HEK293 (cell line): ENCODE data around the gene SUPT5H.

ENCODE experiments used
- BCL11A ChIP-seq: fragments of 450-650 bp; formaldehyde crosslinking; IDR thresholded peaks from 2 replicates; pipeline ENCODE4 v1.5.1; 2016; ENCODE audit warnings: low read depth, missing biosample characterization, missing genetic modification characterization
- EGR2 ChIP-seq: fragments of 450-650 bp; formaldehyde crosslinking; IDR thresholded peaks from 2 replicates; pipeline ENCODE4 v1.5.1; 2016; ENCODE audit warnings: low read depth, missing biosample characterization, missing genetic modification characterization
- GLI4 ChIP-seq: fragments of 450-650 bp; formaldehyde crosslinking; IDR thresholded peaks from 2 replicates; pipeline ENCODE4 v1.5.1; 2016; ENCODE audit warnings: missing biosample characterization, missing genetic modification characterization
- HOXA7 ChIP-seq: sonication (generic); formaldehyde crosslinking; IDR thresholded peaks from 2 replicates; pipeline ENCODE4 v1.8.1; 2022; ENCODE audit warnings: missing genetic modification reagents, borderline replicate concordance
- KLF16 ChIP-seq: fragments of 450-650 bp; formaldehyde crosslinking; IDR thresholded peaks from 2 replicates; pipeline ENCODE4 v1.5.1; 2017; ENCODE audit warnings: missing biosample characterization, missing genetic modification characterization
- PRDM1 ChIP-seq: fragments of 450-650 bp; formaldehyde crosslinking; IDR thresholded peaks from 2 replicates; pipeline ENCODE4; 2016; ENCODE audit warnings: missing biosample characterization, missing genetic modification characterization
- RBAK ChIP-seq: fragments of 450-650 bp; formaldehyde crosslinking; IDR thresholded peaks from 2 replicates; pipeline ENCODE4 v1.5.1; 2016; ENCODE audit warnings: missing biosample characterization, missing genetic modification characterization
- SCRT1 ChIP-seq: fragments of 450-650 bp; formaldehyde crosslinking; IDR thresholded peaks from 2 replicates; pipeline ENCODE4 v1.5.1; 2016; ENCODE audit warnings: missing biosample characterization, missing genetic modification characterization, borderline replicate concordance
- SETDB1 ChIP-seq: IDR thresholded peaks from one replicate; pipeline ENCODE4 v1.6.1; 2017; ENCODE audit warnings: mild to moderate bottlenecking, low read length, moderate library complexity, mixed read lengths; ENCODE audit not compliant: insufficient read length
- SP2 ChIP-seq: fragments of 450-650 bp; formaldehyde crosslinking; IDR thresholded peaks from 2 replicates; pipeline ENCODE4 v1.5.1; 2016; ENCODE audit warnings: missing biosample characterization, missing genetic modification characterization
- SP3 ChIP-seq: fragments of 450-650 bp; formaldehyde crosslinking; IDR thresholded peaks from 2 replicates; pipeline ENCODE4 v1.5.1; 2016; ENCODE audit warnings: missing biosample characterization, missing genetic modification characterization
- ZBTB21 ChIP-seq: fragments of 450-650 bp; formaldehyde crosslinking; IDR thresholded peaks from 2 replicates; pipeline ENCODE4 v1.5.1; 2017; ENCODE audit warnings: missing biosample characterization, missing genetic modification characterization
- ZFP37 ChIP-seq: fragments of 450-650 bp; formaldehyde crosslinking; IDR thresholded peaks from 2 replicates; pipeline ENCODE4 v1.5.1; 2016; ENCODE audit warnings: missing biosample characterization, missing genetic modification characterization
- ZFP41 ChIP-seq: fragments of 450-650 bp; formaldehyde crosslinking; IDR thresholded peaks from 2 replicates; pipeline ENCODE4 v1.5.1; 2016; ENCODE audit warnings: missing biosample characterization, missing genetic modification characterization, borderline replicate concordance
- ZNF121 ChIP-seq: fragments of 450-650 bp; formaldehyde crosslinking; IDR thresholded peaks from 2 replicates; pipeline ENCODE4 v1.5.1; 2016; ENCODE audit warnings: missing biosample characterization, missing genetic modification characterization
- ZNF155 ChIP-seq: fragments of 450-650 bp; formaldehyde crosslinking; IDR thresholded peaks from 2 replicates; pipeline ENCODE4 v1.5.1; 2016; ENCODE audit warnings: missing biosample characterization, missing genetic modification characterization
- ZNF202 ChIP-seq: fragments of 450-650 bp; formaldehyde crosslinking; IDR thresholded peaks from 2 replicates; pipeline ENCODE4 v1.5.1; 2016; ENCODE audit warnings: missing biosample characterization, missing genetic modification characterization, borderline replicate concordance
- ZNF211 ChIP-seq: fragments of 450-650 bp; formaldehyde crosslinking; IDR thresholded peaks from 2 replicates; pipeline ENCODE4 v1.5.1; 2016; ENCODE audit warnings: low read depth, missing biosample characterization, missing genetic modification characterization
- ZNF223 ChIP-seq: fragments of 450-650 bp; formaldehyde crosslinking; IDR thresholded peaks from 2 replicates; pipeline ENCODE4 v1.5.1; 2016; ENCODE audit warnings: missing biosample characterization, missing genetic modification characterization
- ZNF280C ChIP-seq: fragments of 450-650 bp; formaldehyde crosslinking; IDR thresholded peaks from 2 replicates; pipeline ENCODE4 v1.5.1; 2016; ENCODE audit warnings: missing biosample characterization, missing genetic modification characterization
- ZNF354C ChIP-seq: fragments of 450-650 bp; formaldehyde crosslinking; IDR thresholded peaks from 2 replicates; pipeline ENCODE4 v1.5.1; 2016; ENCODE audit warnings: missing biosample characterization, missing genetic modification characterization, low read depth, borderline replicate concordance
- ZNF391 ChIP-seq: fragments of 450-650 bp; formaldehyde crosslinking; IDR thresholded peaks from 2 replicates; pipeline ENCODE4 v1.5.1; 2016; ENCODE audit warnings: low read depth, missing biosample characterization, missing genetic modification characterization, borderline replicate concordance
- ZNF404 ChIP-seq: fragments of 450-650 bp; formaldehyde crosslinking; IDR thresholded peaks from 2 replicates; pipeline ENCODE4 v1.5.1; 2017; ENCODE audit warnings: missing biosample characterization, missing genetic modification characterization
- ZNF423 ChIP-seq: fragments of 450-650 bp; formaldehyde crosslinking; IDR thresholded peaks from 2 replicates; pipeline ENCODE4 v1.5.1; 2016; ENCODE audit warnings: missing biosample characterization, missing genetic modification characterization
- ZNF433 ChIP-seq: fragments of 450-650 bp; formaldehyde crosslinking; IDR thresholded peaks from 2 replicates; pipeline ENCODE4 v1.5.1; 2016; ENCODE audit warnings: missing biosample characterization, missing genetic modification characterization, low read depth
- ZNF473 ChIP-seq: fragments of 450-650 bp; formaldehyde crosslinking; IDR thresholded peaks from 2 replicates; pipeline ENCODE4 v1.5.1; 2017; ENCODE audit warnings: missing biosample characterization, missing genetic modification characterization
- ZNF629 ChIP-seq: fragments of 450-650 bp; formaldehyde crosslinking; IDR thresholded peaks from 2 replicates; pipeline ENCODE4 v1.5.1; 2017; ENCODE audit warnings: missing biosample characterization, missing genetic modification characterization
- ZNF660 ChIP-seq: fragments of 450-650 bp; IDR thresholded peaks from 2 replicates; pipeline ENCODE4 v1.5.1; 2018; ENCODE audit warnings: missing biosample characterization, mild to moderate bottlenecking, missing genetic modification characterization
- ZNF670 ChIP-seq: fragments of 450-650 bp; formaldehyde crosslinking; IDR thresholded peaks from 2 replicates; pipeline ENCODE4 v1.5.1; 2016; ENCODE audit warnings: missing biosample characterization, missing genetic modification characterization, low read depth
- ZNF692 ChIP-seq: fragments of 450-650 bp; formaldehyde crosslinking; IDR thresholded peaks from 2 replicates; pipeline ENCODE4 v1.5.1; 2016; ENCODE audit warnings: missing biosample characterization, missing genetic modification characterization
- ZNF830 ChIP-seq: fragments of 450-650 bp; IDR thresholded peaks from 2 replicates; pipeline ENCODE4 v1.5.0; 2018; ENCODE audit warnings: missing biosample characterization, missing genetic modification characterization, low read depth, mild to moderate bottlenecking, moderate library complexity
- ZNF837 ChIP-seq: fragments of 450-650 bp; formaldehyde crosslinking; IDR thresholded peaks from 2 replicates; pipeline ENCODE4 v1.5.1; 2016; ENCODE audit warnings: missing biosample characterization, missing genetic modification characterization
- TF ChIP-seq, protein P1 (sequence below): fragments of 450-650 bp; formaldehyde crosslinking; IDR thresholded peaks from 2 replicates; pipeline ENCODE4; 2016; ENCODE audit warnings: missing biosample characterization, missing genetic modification characterization
- TF ChIP-seq, protein P2 (sequence below): fragments of 450-650 bp; formaldehyde crosslinking; IDR thresholded peaks from 2 replicates; pipeline ENCODE4 v1.5.1; 2016; ENCODE audit warnings: missing biosample characterization, missing genetic modification characterization

SUPT5H gene

DNA sequence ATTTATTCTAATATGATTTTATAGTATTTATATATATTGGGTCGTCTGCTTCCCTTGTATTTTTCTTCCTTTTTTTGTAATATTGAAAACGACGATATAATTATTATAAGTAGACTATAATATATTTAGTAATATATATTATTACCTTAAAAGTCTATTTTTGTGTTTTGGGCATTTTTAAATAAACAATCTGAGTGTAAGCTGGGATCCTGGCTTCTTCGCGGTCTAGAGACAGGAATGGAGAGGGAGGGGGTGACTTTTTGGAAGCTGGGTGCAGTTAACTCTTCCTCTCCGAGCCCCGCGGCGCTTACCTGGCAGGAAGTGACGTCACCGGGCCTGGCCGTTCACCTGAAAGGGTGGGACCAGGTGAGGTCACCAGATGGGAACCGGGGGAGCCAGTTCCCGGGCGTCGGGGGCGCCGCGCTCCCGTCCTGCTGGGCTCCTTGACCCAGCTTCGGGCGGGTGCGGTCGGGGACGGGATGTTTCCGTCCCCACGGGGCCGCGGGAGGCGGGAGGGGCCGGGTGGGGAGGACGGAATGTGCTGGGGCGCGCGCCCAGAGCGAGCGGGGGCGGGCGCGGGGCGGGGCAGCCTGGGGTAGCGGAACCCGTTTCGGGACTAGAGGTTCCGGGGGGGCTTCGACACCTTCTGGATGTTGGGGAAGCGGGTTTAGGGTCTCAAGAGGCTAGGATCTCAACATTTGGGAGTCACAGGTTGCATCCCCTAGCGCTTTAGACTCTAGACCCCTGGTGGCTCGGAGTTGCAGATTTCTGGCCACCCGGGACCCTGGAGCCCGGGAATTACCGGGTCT lies 36.0 kb upstream of the SUPT5H start (continued):
- TF ChIP-seq SCRT1 (tag by site-specific recombination) (no peak), ZNF433 (tag by site-specific recombination) (no peak), ZFP41 (tag by site-specific recombination) (no peak), ZNF121 (0 out of 2 replicates have a peak, but pooled peaks have one; percentile 13), ZNF155 (no peak), KLF16 (tag by site-specific recombination) (peak; percentile 85), ZNF830 (tag by site-specific recombination) (no peak), GLI4 (no peak), ZNF280C (tag by site-specific recombination) (no peak), ZNF223 (tag by site-specific recombination) (no peak), ZNF211 (tag by site-specific recombination) (no peak), ZNF670 (no peak), SP3 (tag by site-specific recombination) (peak; percentile 79), RBAK (tag by site-specific recombination) (no peak), HOXA7 (no peak), ZNF629 (tag by site-specific recombination) (peak; percentile 94), PRDM1 (tag by site-specific recombination) (peak; percentile 45), ZNF404 (tag by site-specific recombination) (no peak), ZNF202 (tag by site-specific recombination) (no peak), ZNF391 (peak; percentile 33; the same call in 1 of the 2 replicates), ZNF837 (tag by site-specific recombination) (no peak), ZFP37 (tag by site-specific recombination) (peak; percentile 96), SP2 (tag by site-specific recombination) (peak; percentile 86), EGR2 (0 out of 2 replicates have a peak, but pooled peaks have one; percentile 27), ZNF660 (tag by site-specific recombination) (peak; percentile 62), SETDB1 (no peak), ZNF692 (peak; percentile 68; the same call in 1 of the 2 replicates), ZNF423 (tag by site-specific recombination) (peak; percentile 23), BCL11A (no peak), ZBTB21 (tag by site-specific recombination) (peak; percentile 91), ZNF354C (tag by site-specific recombination) (no peak), ZNF473 (no peak)
- TF ChIP-seq, protein P1, sequence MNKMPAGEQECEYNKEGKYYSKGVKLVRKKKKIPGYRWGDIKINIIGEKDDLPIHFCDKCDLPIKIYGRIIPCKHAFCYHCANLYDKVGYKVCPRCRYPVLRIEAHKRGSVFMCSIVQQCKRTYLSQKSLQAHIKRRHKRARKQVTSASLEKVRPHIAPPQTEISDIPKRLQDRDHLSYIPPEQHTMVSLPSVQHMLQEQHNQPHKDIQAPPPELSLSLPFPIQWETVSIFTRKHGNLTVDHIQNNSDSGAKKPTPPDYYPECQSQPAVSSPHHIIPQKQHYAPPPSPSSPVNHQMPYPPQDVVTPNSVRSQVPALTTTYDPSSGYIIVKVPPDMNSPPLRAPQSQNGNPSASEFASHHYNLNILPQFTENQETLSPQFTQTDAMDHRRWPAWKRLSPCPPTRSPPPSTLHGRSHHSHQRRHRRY (tag by site-specific recombination): no peak
- TF ChIP-seq, protein P2, sequence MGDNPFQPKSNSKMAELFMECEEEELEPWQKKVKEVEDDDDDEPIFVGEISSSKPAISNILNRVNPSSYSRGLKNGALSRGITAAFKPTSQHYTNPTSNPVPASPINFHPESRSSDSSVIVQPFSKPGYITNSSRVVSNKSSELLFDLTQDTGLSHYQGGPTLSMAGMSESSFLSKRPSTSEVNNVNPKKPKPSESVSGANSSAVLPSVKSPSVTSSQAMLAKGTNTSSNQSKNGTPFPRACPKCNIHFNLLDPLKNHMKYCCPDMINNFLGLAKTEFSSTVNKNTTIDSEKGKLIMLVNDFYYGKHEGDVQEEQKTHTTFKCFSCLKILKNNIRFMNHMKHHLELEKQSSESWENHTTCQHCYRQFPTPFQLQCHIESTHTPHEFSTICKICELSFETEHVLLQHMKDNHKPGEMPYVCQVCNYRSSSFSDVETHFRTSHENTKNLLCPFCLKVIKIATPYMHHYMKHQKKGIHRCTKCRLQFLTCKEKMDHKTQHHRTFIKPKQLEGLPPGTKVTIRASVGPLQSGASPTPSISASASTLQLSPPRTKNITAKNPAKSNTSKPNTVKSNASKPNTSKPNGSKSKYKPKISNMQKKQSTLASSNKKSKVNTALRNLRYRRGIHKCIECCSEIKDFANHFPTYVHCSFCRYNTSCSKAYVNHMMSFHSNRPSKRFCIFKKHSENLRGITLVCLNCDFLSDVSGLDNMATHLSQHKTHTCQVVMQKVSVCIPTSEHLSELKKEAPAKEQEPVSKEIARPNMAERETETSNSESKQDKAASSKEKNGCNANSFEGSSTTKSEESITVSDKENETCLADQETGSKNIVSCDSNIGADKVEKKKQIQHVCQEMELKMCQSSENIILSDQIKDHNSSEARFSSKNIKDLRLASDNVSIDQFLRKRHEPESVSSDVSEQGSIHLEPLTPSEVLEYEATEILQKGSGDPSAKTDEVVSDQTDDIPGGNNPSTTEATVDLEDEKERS: peak; percentile 70
